Psoas muscle (tissue), 8 donors: ENCODE measurements around the gene CWC25. TPM values are rescaled to one million over a fixed set of nuclear protein-coding genes. Genes with fewer than 3 reads are reported as not detected.
A peak's percentile ranks its signal among the peaks of the same experiment; 100 is the strongest.

Experiments
- ATAC-seq, 4 donors: fragments of 200-7000 bp; cut with Tn5 transposase; one replicate each; pipeline ENCODE4 v1.9.1; 2020; ENCODE audit warnings: moderate library complexity in 3 of 4, mild to moderate bottlenecking in 2 of 4
- DNase-seq, 2 donors: peaks; one replicate each; pipeline ENCODE4 v3.0.0-alpha.2; 2020
- H3K27ac ChIP-seq: fragments of 200-600 bp; one replicate; pipeline ENCODE4 v1.8.0; 2022
- H3K27me3 ChIP-seq, 3 donors: fragments of 200-600 bp in 1 of 3; one replicate each; pipeline versions ENCODE4 v1.6.1 to v1.8.0; 2013 to 2022; ENCODE audit warnings: low read length in 2 of 3, mild to moderate bottlenecking in 2 of 3, moderate library complexity in 1 of 3; ENCODE audit not compliant: insufficient read depth in 3 of 3
- H3K36me3 ChIP-seq, 2 donors: fragments of 200-600 bp in 1 of 2; one replicate each; pipeline versions ENCODE4 v1.6.1 to v1.8.0; 2013 to 2022; ENCODE audit warnings: low read depth in 1 of 2, mild to moderate bottlenecking in 1 of 2, moderate library complexity in 1 of 2; ENCODE audit not compliant: insufficient read depth in 1 of 2
- H3K4me1 ChIP-seq: fragments of 200-600 bp; one replicate; pipeline ENCODE4 v1.8.0; 2022
- H3K4me3 ChIP-seq: fragments of 200-600 bp; one replicate; pipeline ENCODE4 v1.8.0; 2022; ENCODE audit warnings: mild to moderate bottlenecking
- H3K9me3 ChIP-seq: fragments of 200-600 bp; one replicate; pipeline ENCODE4 v1.8.0; 2022
- CTCF ChIP-seq: fragments of 200-600 bp; IDR thresholded peaks from one replicate; pipeline ENCODE4 v1.8.0; 2022; ENCODE audit warnings: antibody characterized with exemption
- WGBS, 3 donors: extraction: QIAGEN DNeasy Blood & Tissue Kit; methylation state at CpG; one replicate each; pipeline versions ENCODE4 v1.1.6 to v1.1.7; 2013; 5-methylcytosine and 5-hydroxymethylcytosine counted together
- intact Hi-C, 2 donors: fragments of 100-400 bp; cut with DNase I; formaldehyde crosslinking; loops; one replicate each; pipeline versions ENCODE4 v1.11.0 to v1.14.2; 2022
- polyA plus RNA-seq, 3 donors: library from polyadenylated mRNA; stranded (reverse); fragments of 200-250 nt; gene quantifications; one replicate each; pipeline ENCODE4 v1.2.3, GENCODE V29; 2013
- total RNA-seq, 4 donors: library from RNA; stranded (reverse); fragmentation: NEBNext Ultra II Directional in 2 of 4; extraction: Animal tissue kit (Norgen Biotek cat#: 25700) in 2 of 4; gene quantifications; one replicate each; pipeline versions ENCODE4 v1.2.1 to v1.2.4, GENCODE V29; 2021 to 2023
- donor health status: healthy with polysubstance abuse.
- donor health status: DM: no; HTN: no; CAD: no; lungs with moderate emphysema.
- donor health status: Bipolar disorder and iron deficiency.
- donor health status: healthy.
- donor health status: DM: yes; HTN: yes; CAD: no.
- donor health status: DM: no; HTN: no; CAD: no.
- donor health status: DM: no; HTN: no; CAD: no.
- donor health status: DM: yes; HTN: yes; CAD: no.

The CWC25 gene
- total and polyA plus RNA-seq, 7 donors, result 9.7 to 22.0 (median 15.0) TPM

GRCh38 chr17:38871247-38872015, 46.3 kb upstream of the CWC25 start:
- peak overlapping the region; percentile 85 for H3K27ac ChIP-seq
- no peak for TF ChIP-seq CTCF
- H3K4me1 ChIP-seq, result peaks cover 35% of the 10 kb centered on the region
- H3K4me3 ChIP-seq, result peak overlapping the region; percentile 93
- no peaks in the 10 kb centered on the region for H3K27me3 ChIP-seq
- 40 to 46% (median 42%) methylated on average over 11 of the region's 11 CpGs for WGBS, 3 donors
- no peaks in the 10 kb centered on the region for H3K36me3 ChIP-seq
- DNase-seq, result peak; percentile 70
- peak in 2 of 4 donors; percentile 9 to 15 for ATAC-seq
- intact Hi-C loops, result loop anchor here in 1 of 2 donors (5.0 kb wide), 1 partner anchor 36 kb away; no protein-coding TSS in a partner anchor
- no peaks in the 10 kb centered on the region for H3K9me3 ChIP-seq

GRCh38 chr17:38870259-38871165, 45.4 kb upstream of the CWC25 start:
- DNase-seq, result peak; percentile 76 to 84
- ATAC-seq, result peak; percentile 32 to 65 (median 42)
- peak overlapping the region; percentile 85 for H3K27ac ChIP-seq
- H3K9me3 ChIP-seq, result no peaks in the 10 kb centered on the region
- 1 to 2% (median 2%) methylated on average over 41 to 56 of the region's 56 CpGs for WGBS, 3 donors
- no peaks in the 10 kb centered on the region for H3K27me3 ChIP-seq
- intact Hi-C loops, result loop anchor here in 1 of 2 donors (5.0 kb wide), 1 partner anchor 37 kb away; no protein-coding TSS in a partner anchor
- peaks cover 29% of the 10 kb centered on the region for H3K4me1 ChIP-seq
- peak overlapping the region; percentile 93 for H3K4me3 ChIP-seq
- H3K36me3 ChIP-seq, result no peaks in the 10 kb centered on the region
- TF ChIP-seq CTCF, result no peak

- DNase-seq (peak; percentile 87 to 93), ATAC-seq (peak; percentile 84 to 88 (median 87))
- no peak for TF ChIP-seq CTCF
- Histone ChIP-seq H3K36me3 (no peaks in the 10 kb centered on the region), H3K27ac (peak within 1 kb of the TSS; percentile 85), H3K4me1 (peaks cover 28% of the 10 kb centered on the region), H3K27me3 (no peaks in the 10 kb centered on the region), H3K9me3 (no peaks in the 10 kb centered on the region), H3K4me3 (peak within 1 kb of the TSS; percentile 93)
- 0% methylated on average over 47 to 73 of the region's 73 CpGs for WGBS, 3 donors
- intact Hi-C loops, result loop anchor here (5.0 to 10.0 kb wide), 3 partner anchors 38 to 285 kb away; partner anchors contain the start of gene PLXDC1 (in 2 of the 2)
Observed at GRCh38 chr17:38869526-38870258, 44.6 kb upstream of the CWC25 start, which contains the start of gene LASP1. LASP1 (plus strand) TSS chr17:38870058; CDS start chr17:38870190, 132 bp downstream.

GRCh38 chr17:38868817-38869525, 43.9 kb upstream of the CWC25 start:
- peak; percentile 81 to 86 (median 82) for ATAC-seq
- Histone ChIP-seq H3K27me3 (no peaks in the 10 kb centered on the region), H3K9me3 (no peaks in the 10 kb centered on the region), H3K4me3 (peak overlapping the region; percentile 93), H3K27ac (peak overlapping the region; percentile 85), H3K4me1 (peaks cover 25% of the 10 kb centered on the region), H3K36me3 (no peaks in the 10 kb centered on the region)
- 2 to 6% (median 3%) methylated on average over 26 of the region's 26 CpGs for WGBS, 3 donors
- intact Hi-C loops, result loop anchor here (5.0 to 10.0 kb wide), 2 partner anchors 283 to 286 kb away; partner anchors contain the start of gene PLXDC1 (in 2 of the 2)
- TF ChIP-seq CTCF, result peak; percentile 10
- DNase-seq, result peak; percentile 85 to 93
